ENCODE measurements around the gene SMC4. TPM values are rescaled to one million over a fixed set of nuclear protein-coding genes. Genes with fewer than 3 reads are reported as not detected.
"Not testable (repeated sequence)": the region's sequence is repeated elsewhere in the genome, so short reads cannot be mapped to it uniquely, and the experiment has no call there.

Gene SMC4
- total RNA-seq (100 to 1,000 TPM in 1 of 5 experiments, 10 to 100 TPM in 4; 37.4 to 185 (median 47.9) TPM), polyA plus RNA-seq (10 to 100 TPM; 30.1 to 36.2 TPM), total RNA-seq (69.7 reads per million, percentile 78 among the genes with 10 or more reads in this experiment)

DNA sequence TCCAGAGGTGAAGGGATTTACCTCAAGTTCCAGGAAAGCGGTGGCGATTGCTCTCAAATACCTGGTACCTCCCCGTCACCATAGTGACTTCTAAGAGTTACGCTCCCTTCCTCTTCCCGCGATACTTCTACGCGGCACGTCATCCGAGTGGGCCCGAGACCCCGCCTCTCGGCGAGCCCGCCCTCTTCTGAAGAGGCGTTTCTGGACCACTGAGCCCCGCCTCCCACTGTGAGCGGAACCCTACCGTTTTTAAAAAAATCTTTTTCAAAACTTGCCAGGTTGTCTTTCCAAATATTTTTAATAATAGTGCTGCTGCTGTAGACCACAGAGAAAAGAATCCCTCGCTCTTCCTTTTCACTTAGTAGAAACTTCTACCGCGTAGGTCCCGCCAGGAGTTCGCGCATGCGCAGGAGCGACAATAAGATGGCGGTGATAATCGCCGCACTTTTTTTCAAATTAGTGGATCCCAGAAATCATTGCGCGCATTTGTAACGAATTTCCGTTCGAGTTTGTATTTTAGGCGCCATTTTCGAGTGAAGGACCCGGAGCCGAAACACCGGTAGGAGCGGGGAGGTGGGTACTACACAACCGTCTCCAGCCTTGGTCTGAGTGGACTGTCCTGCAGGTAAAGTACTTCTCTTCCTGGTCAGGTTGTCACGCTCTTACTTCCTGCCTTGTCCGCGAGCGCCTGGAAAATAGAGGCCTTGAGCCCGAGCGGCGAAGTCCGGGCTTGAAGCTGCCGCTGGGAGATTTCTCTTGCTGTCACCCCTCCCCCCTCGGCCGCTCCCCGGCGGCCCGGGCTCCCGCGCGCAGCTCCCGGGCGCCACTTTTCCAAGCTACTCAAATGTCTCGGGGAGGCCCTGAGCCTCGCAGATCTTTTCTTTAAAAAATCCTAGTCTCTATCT lies at the start of gene SMC4, which contains the start of gene IFT80:
Gene SMC4 (plus strand): TSS at position 526 of the 905 bp plus-strand sequence. CDS start 1,177 bp downstream, outside the sequence.
Gene IFT80 (minus strand): TSS at position 101 of the 905 bp plus-strand sequence. CDS start 14,625 bp downstream, outside the sequence.
- Mint-ChIP-seq H3K36me3 (peaks cover under 1 to 26% (median 11%) of the 10 kb centered on the region in 5 donors), H3K27me3 (peaks cover 5 to 19% (median 9%) of the 10 kb centered on the region in 5 donors), H3K4me1 (peaks cover 24 to 64% (median 57%) of the 10 kb centered on the region in 7 donors), H3K4me3 (peak within 1 kb of the TSS; percentile 86 to 99 (median 98)), H3K27ac (peak within 1 kb of the TSS; percentile 98 to 100 (median 100)), H3K9me3 (peaks cover 0 to 11% (median 0%) of the 10 kb centered on the region in 11 donors)
- intact Hi-C loops (cut with micrococcal nuclease), result loop anchor here (1.0 to 5.0 kb wide), 17 partner anchors 14 to 1757 kb away; partner anchors contain the start of genes GFM1 (in 2 of the 2), IL12A (in 2 of the 2), KPNA4 (in 2 of the 2) and NMD3 (in 2 of the 2)
- Histone ChIP-seq H3K27me3 (ENCODE audit: control insufficient read depth in 2 of 2, insufficient read depth in 2 of 2, low read length in 2 of 2) (peaks cover 0 to 4% of the 10 kb centered on the region in 2 donors), H3K9me3 (ENCODE audit: control insufficient read depth in 2 of 3, low read length in 3 of 3) (no peaks in the 10 kb centered on the region), H3K4me3 (ENCODE audit: low read length) (peak within 1 kb of the TSS; percentile 86), H3K4me1 (ENCODE audit: control insufficient read depth in 2 of 2, insufficient read depth in 2 of 2, low read length in 2 of 2) (peaks cover 11 to 23% of the 10 kb centered on the region in 2 donors), H3K36me3 (ENCODE audit: control insufficient read depth in 2 of 3, insufficient read depth in 3 of 3, low read length in 3 of 3) (peaks cover 0 to 7% (median 0%) of the 10 kb centered on the region in 3 experiments), H3K27ac (ENCODE audit: low read depth, low read length) (peak within 1 kb of the TSS; percentile 88)
- DNase-seq, result peak; percentile 91 to 98 (median 96)
- ATAC-seq, result peak; percentile 98
- CTCF ChIA-PET, result no interaction called here
- POLR2A ChIA-PET, result interaction anchor here (0.7 to 1.9 kb wide), 6 partner anchors 13 to 50 kb away, joined by 3 to 12 read pairs (median 4); partner anchors contain the start of gene TRIM59

DNA sequence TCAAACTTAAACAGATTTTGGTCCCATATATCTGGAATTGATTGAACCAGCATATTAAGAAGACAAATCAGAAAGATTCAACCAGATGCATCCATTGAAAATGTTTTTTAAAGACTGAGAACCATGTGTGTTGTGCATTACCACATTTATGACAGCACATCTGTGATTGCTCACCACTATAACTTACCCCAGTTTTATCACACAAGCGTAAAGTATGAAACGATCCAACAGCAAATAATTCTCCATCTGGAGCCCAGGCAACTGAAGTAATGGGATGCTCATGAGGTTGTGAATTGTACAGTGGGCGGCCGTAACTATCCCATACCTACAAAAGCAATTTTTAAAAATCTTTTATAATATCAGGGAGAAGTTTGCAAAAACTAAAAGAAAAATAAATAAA lies 43.6 kb upstream of the SMC4 start:
- peaks cover 0 to 9% (median 4%) of the 10 kb centered on the region in 3 experiments for H3K36me3 ChIP-seq (ENCODE audit: control insufficient read depth in 2 of 3, insufficient read depth in 3 of 3, low read length in 3 of 3)
- no peaks in the 10 kb centered on the region for H3K27me3 Mint-ChIP-seq
- no peak overlapping the region for H3K4me3 ChIP-seq (ENCODE audit: low read length)
- H3K4me1 Mint-ChIP-seq, result no peaks in the 10 kb centered on the region
- no peaks in the 10 kb centered on the region for H3K4me1 ChIP-seq (ENCODE audit: control insufficient read depth in 2 of 2, insufficient read depth in 2 of 2, low read length in 2 of 2)
- intact Hi-C loops (cut with micrococcal nuclease), result no loop called here
- H3K4me3 Mint-ChIP-seq, result no peak overlapping the region
- POLR2A ChIA-PET, result no interaction called here
- H3K9me3 ChIP-seq (ENCODE audit: control insufficient read depth in 2 of 3, low read length in 3 of 3), result no peaks in the 10 kb centered on the region
- CTCF ChIA-PET, result no interaction called here
- H3K9me3 Mint-ChIP-seq, result peaks cover 0 to 5% (median 0%) of the 10 kb centered on the region in 11 donors
- no peaks in the 10 kb centered on the region for H3K27me3 ChIP-seq (ENCODE audit: control insufficient read depth in 2 of 2, insufficient read depth in 2 of 2, low read length in 2 of 2)
- H3K27ac Mint-ChIP-seq, result no peak overlapping the region
- H3K36me3 Mint-ChIP-seq, result peaks cover 5 to 50% (median 24%) of the 10 kb centered on the region in 5 donors
- H3K27ac ChIP-seq (ENCODE audit: low read depth, low read length), result no peak overlapping the region
- DNase-seq, result no peak
- no peak for ATAC-seq

DNA sequence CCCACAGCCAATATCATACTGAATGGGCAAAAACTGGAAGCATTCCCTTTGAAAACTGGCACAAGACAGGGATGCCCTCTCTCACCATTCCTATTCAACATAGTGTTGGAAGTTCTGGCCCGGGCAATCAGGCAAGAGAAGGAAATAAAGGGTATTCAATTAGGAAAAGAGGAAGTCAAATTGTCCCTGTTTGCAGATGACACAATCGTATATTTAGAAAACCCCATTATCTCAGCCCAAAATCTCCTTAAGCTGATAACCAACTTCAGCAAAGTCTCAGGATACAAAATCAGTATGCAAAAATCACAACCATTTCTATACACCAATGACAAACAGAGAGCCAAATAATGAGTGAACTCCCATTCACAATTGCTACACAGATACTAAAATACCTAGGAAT lies 36.6 kb upstream of the SMC4 start:
- H3K4me3 Mint-ChIP-seq; ATAC-seq; DNase-seq; H3K27me3 ChIP-seq (ENCODE audit: control insufficient read depth in 2 of 2, insufficient read depth in 2 of 2, low read length in 2 of 2); intact Hi-C loops (cut with micrococcal nuclease); H3K4me1 ChIP-seq (ENCODE audit: control insufficient read depth in 2 of 2, insufficient read depth in 2 of 2, low read length in 2 of 2); H3K27ac ChIP-seq (ENCODE audit: low read depth, low read length); POLR2A ChIA-PET; H3K27me3 Mint-ChIP-seq; H3K9me3 Mint-ChIP-seq; CTCF ChIA-PET; H3K36me3 ChIP-seq (ENCODE audit: control insufficient read depth in 2 of 3, insufficient read depth in 3 of 3, low read length in 3 of 3); H3K9me3 ChIP-seq (ENCODE audit: control insufficient read depth in 2 of 3, low read length in 3 of 3); H3K27ac Mint-ChIP-seq; H3K4me3 ChIP-seq (ENCODE audit: low read length): not testable (repeated sequence)
- Mint-ChIP-seq H3K4me1 (peaks cover 0 to 17% (median 2%) of the 10 kb centered on the region in 7 donors), H3K36me3 (peaks cover 19 to 75% (median 49%) of the 10 kb centered on the region in 5 donors)

DNA sequence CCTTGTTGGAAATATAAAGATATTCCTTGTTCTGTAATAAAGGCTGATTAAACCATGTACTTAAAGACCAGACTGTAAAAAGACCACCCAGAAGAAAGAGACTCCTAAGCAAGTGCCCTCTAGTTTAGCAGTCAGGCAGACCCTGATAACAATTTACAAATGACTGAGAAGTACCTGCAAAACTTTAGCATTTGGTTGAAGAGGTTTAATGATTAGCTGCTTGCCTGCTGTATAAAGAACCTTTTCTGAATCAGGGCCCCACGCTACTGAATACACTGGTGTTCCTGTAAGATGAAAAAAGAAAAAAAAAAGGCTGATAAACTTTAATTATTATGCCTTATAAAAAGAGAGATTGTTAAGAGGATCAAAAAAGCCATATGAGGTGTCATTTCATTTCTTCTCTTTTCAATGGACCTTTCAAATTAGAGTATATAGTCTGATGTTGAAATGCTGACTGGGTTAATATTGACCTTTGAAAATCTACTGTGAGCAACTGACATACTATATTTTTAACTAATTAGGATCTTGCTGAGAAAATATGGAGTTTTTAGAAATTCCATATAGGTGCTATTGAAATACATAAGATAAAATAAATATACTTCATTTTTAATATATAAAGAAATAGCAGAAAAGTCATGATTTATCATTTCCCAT lies 33.5 kb upstream of the SMC4 start:
- Mint-ChIP-seq H3K4me3 (no peak overlapping the region), H3K4me1 (peaks cover 5 to 41% (median 27%) of the 10 kb centered on the region in 7 donors), H3K9me3 (peaks cover 0 to 4% (median 0%) of the 10 kb centered on the region in 11 donors), H3K36me3 (peaks cover 14 to 50% (median 40%) of the 10 kb centered on the region in 5 donors), H3K27ac (no peak overlapping the region), H3K27me3 (no peaks in the 10 kb centered on the region)
- no peak overlapping the region for H3K27ac ChIP-seq (ENCODE audit: low read depth, low read length)
- CTCF ChIA-PET, result no interaction called here
- no peaks in the 10 kb centered on the region for H3K9me3 ChIP-seq (ENCODE audit: control insufficient read depth in 2 of 3, low read length in 3 of 3)
- no peak overlapping the region for H3K4me3 ChIP-seq (ENCODE audit: low read length)
- POLR2A ChIA-PET, result interaction anchor here (0.6 kb wide), 1 partner anchor 116 kb away, joined by 3 read pairs; no protein-coding TSS in a partner anchor
- H3K4me1 ChIP-seq (ENCODE audit: control insufficient read depth in 2 of 2, insufficient read depth in 2 of 2, low read length in 2 of 2), result peaks cover 0 to 7% of the 10 kb centered on the region in 2 donors
- no peak for ATAC-seq
- H3K36me3 ChIP-seq (ENCODE audit: control insufficient read depth in 2 of 3, insufficient read depth in 3 of 3, low read length in 3 of 3), result peaks cover 0 to 5% (median 3%) of the 10 kb centered on the region in 3 experiments
- DNase-seq, result no peak
- intact Hi-C loops (cut with micrococcal nuclease), result no loop called here
- no peaks in the 10 kb centered on the region for H3K27me3 ChIP-seq (ENCODE audit: control insufficient read depth in 2 of 2, insufficient read depth in 2 of 2, low read length in 2 of 2)

DNA sequence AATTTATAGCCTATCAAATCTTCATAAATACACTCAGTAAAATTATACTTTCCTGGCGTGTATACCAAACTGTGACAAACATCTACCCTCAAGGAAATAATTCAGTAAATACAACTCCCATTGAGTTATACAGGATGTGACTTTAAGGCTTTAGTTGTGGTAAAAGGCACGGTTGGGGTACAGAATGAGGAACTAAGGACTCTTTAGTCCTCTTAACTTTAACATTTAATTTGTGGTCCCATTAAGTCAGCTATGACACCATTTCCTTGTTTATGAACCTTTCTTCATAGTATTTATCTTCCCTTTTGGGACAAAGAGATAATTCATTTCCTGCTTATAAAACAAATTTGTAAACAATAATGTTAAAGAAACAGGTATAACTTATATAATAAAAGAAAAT lies 30.6 kb upstream of the SMC4 start:
- no peaks in the 10 kb centered on the region for H3K27me3 ChIP-seq (ENCODE audit: control insufficient read depth in 2 of 2, insufficient read depth in 2 of 2, low read length in 2 of 2)
- Mint-ChIP-seq H3K27me3 (no peaks in the 10 kb centered on the region), H3K4me3 (peak overlapping the region in 7 of 10 donors; percentile 8 to 67 (median 42)), H3K36me3 (peaks cover 15 to 41% (median 25%) of the 10 kb centered on the region in 5 donors), H3K4me1 (peaks cover 8 to 46% (median 37%) of the 10 kb centered on the region in 7 donors), H3K9me3 (peaks cover 0 to 4% (median 0%) of the 10 kb centered on the region in 11 donors), H3K27ac (peak overlapping the region in 5 of 9 donors; percentile 18 to 79 (median 69))
- intact Hi-C loops (cut with micrococcal nuclease), result loop anchor here in 1 of 2 donors (1.0 kb wide), 1 partner anchor 30 kb away; the partner anchor contains the start of genes IFT80 and SMC4
- CTCF ChIA-PET, result interaction anchor here (0.7 kb wide), 1 partner anchor 10 kb away, joined by 3 read pairs; no protein-coding TSS in a partner anchor
- peaks cover 0 to 5% (median 3%) of the 10 kb centered on the region in 3 experiments for H3K36me3 ChIP-seq (ENCODE audit: control insufficient read depth in 2 of 3, insufficient read depth in 3 of 3, low read length in 3 of 3)
- DNase-seq (peak in 6 of 9 donors; percentile 8 to 52 (median 32)), ATAC-seq (peak; percentile 79)
- no peak overlapping the region for H3K27ac ChIP-seq (ENCODE audit: low read depth, low read length)
- H3K4me1 ChIP-seq (ENCODE audit: control insufficient read depth in 2 of 2, insufficient read depth in 2 of 2, low read length in 2 of 2), result peaks cover 0 to 7% of the 10 kb centered on the region in 2 donors
- H3K9me3 ChIP-seq (ENCODE audit: control insufficient read depth in 2 of 3, low read length in 3 of 3), result no peaks in the 10 kb centered on the region
- POLR2A ChIA-PET, result interaction anchor here (0.6 to 1.0 kb wide), 3 partner anchors 16 to 915 kb away, joined by 3 to 7 read pairs (median 4); no protein-coding TSS in a partner anchor
- H3K4me3 ChIP-seq (ENCODE audit: low read length), result no peak overlapping the region
